ENCODE results near the gene AMPD3. TPM values are rescaled to one million over a fixed set of nuclear protein-coding genes. Genes with fewer than 3 reads are reported as not detected.

The AMPD3 gene
- total and polyA plus RNA-seq, 2 donors (not counting 3 experiments of a cell fraction or from before 2014, with no cell fraction given): 1.4 to 2.5 TPM

- dilution Hi-C loops (cut with MboI; ENCODE audit: extremely low pct_ligation_motif_present, low sequenced_read_pairs): no loop called here
- BruUV-seq (replicated peaks): no TSS peak
- H2AFZ ChIP-seq (ENCODE audit: low read depth, low read length): no peak overlapping the region
- H3K36me3 ChIP-seq (ENCODE audit: control insufficient read depth in 2 of 2, extremely low read depth in 1 of 2, insufficient read depth in 2 of 2, low read length in 2 of 2): no peaks in the 10 kb centered on the region
- H3K79me2 ChIP-seq (ENCODE audit: control insufficient read depth, insufficient read depth, low read length): no peaks in the 10 kb centered on the region
- no peaks in the 10 kb centered on the region for H3K27me3 ChIP-seq (ENCODE audit: control insufficient read depth in 2 of 2, insufficient read depth in 2 of 2, low read length in 2 of 2)
- H3K9me3 ChIP-seq (replicated peaks; ENCODE audit: control insufficient read depth, insufficient read depth, low read length): no peaks in the 10 kb centered on the region
- no peak overlapping the region for H3K27ac ChIP-seq (ENCODE audit: insufficient read depth, low read depth, low read length)
- H3K4me2 ChIP-seq (ENCODE audit: insufficient read depth, low read length): no peak overlapping the region
- H4K20me1 ChIP-seq (replicated peaks; ENCODE audit: control insufficient read depth, extremely low read depth, insufficient read depth, low read length): no peaks in the 10 kb centered on the region
- DNase-seq (ENCODE audit: low read depth, low spot score) (no peak), FAIRE-seq (no peak)
- no peaks in the 10 kb centered on the region for H3K9me1 ChIP-seq (replicated peaks; ENCODE audit: control insufficient read depth, extremely low read depth, insufficient read depth, low read length)
- no peaks in the 10 kb centered on the region for H3K4me1 ChIP-seq (ENCODE audit: control insufficient read depth, extremely low read depth, insufficient read depth, low read length)
- ChIA-PET POLR2A (no interaction called here), CTCF (interaction anchor here (1.2 to 1.3 kb wide), 2 partner anchors 14 to 43 kb away, joined by 3 to 4 read pairs; partner anchors contain the start of gene RNF141)
- TF ChIP-seq EZH2 (IDR thresholded peaks at IDR 0.05; ENCODE audit: borderline replicate concordance, low read depth, low read length, severe bottlenecking) (no peak), POLR2A (IDR thresholded peaks at IDR 0.05; ENCODE audit: low read depth, low read length) (no peak), GATA2 (IDR thresholded peaks at IDR 0.05; ENCODE audit: insufficient read depth, insufficient read length, low read depth, low read length) (no peak), FOS (IDR thresholded peaks at IDR 0.05; ENCODE audit: borderline replicate concordance, insufficient read depth, low read length) (no peak), POLR2AphosphoS5 (IDR thresholded peaks at IDR 0.05; ENCODE audit: insufficient read depth, low read depth, low read length) (no peak), JUN (IDR thresholded peaks at IDR 0.05; ENCODE audit: borderline replicate concordance, insufficient read depth, insufficient read length, low read depth) (no peak), MYC (IDR thresholded peaks at IDR 0.05; ENCODE audit: low read depth, low read length) (no peak), CTCF (IDR thresholded peaks at IDR 0.05; ENCODE audit: extremely low read depth in 1 of 2, insufficient read depth in 1 of 2, low read depth in 1 of 2, low read length in 2 of 2) (no peak), MAX (IDR thresholded peaks at IDR 0.05; ENCODE audit: insufficient read depth, insufficient read length) (no peak)
- no peak overlapping the region for H3K4me3 ChIP-seq (replicated peaks in 1 of 3; ENCODE audit: insufficient read depth in 1 of 3, low read depth in 1 of 3, low read length in 3 of 3)
- intact Hi-C loops (cut with micrococcal nuclease): no loop called here
- no peak overlapping the region for H3K9ac ChIP-seq (replicated peaks; ENCODE audit: extremely low read depth, insufficient read depth, low read length)
Observed at GRCh38 chr11:10498022-10498400, 42.9 kb downstream of the AMPD3 start.

All from endothelial cell of umbilical vein (primary cell).